HG02588 (cell line): Measurements from ENCODE around the gene R3HCC1L.
"Not testable (repeated sequence)": the region's sequence is repeated elsewhere in the genome, so short reads cannot be mapped to it uniquely, and the experiment has no call there.

Source experiments
- ATAC-seq: cut with Tn5 transposase; IDR thresholded peaks from one replicate; pipeline ENCODE4 v1.9.1; 2021; ENCODE audit warnings: mild to moderate bottlenecking, moderate library complexity; ENCODE audit not compliant: unreplicated experiment

Gene R3HCC1L

DNA sequence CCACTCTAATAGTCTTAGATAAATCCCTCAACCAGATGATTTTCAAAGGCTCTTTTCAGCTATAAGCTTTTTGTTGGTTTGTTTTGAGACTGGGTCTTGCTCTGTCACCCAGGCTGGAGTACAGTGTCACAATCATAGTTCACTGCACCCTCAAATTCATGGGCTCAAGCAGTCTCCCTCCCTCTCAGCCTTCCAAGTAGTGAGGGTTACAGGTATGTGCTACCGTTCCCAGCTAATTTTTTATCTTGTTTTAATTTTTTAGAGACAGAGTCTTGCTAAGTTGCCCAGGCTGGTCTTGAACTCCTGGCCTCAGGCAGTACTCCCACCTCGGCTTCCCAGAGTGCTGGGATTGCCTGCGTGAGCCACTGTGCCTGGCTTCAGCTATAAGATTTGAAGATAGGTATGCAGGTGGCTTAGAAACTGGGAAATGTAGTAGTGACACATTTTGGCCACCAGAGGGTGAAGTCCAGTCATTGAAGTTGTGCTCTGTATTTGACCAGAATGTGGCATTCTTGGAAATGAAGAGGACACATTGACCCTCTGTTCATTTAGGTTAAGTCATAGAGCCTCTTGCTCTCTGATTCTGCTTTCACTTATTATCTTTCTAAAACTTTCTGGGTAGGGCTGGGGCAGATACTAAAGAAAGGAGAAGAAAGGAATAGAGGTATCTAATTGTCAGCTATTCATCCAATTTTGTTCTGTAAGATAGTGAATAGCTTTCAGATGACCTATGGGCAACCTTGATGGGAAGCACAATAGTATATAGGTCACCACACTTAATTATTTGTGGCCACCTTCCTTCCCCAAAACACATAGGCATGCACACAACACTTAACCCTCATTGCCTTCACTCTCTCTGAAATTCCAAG, 36.0 kb downstream of the R3HCC1L start:
- ATAC-seq: peak; percentile 54

DNA sequence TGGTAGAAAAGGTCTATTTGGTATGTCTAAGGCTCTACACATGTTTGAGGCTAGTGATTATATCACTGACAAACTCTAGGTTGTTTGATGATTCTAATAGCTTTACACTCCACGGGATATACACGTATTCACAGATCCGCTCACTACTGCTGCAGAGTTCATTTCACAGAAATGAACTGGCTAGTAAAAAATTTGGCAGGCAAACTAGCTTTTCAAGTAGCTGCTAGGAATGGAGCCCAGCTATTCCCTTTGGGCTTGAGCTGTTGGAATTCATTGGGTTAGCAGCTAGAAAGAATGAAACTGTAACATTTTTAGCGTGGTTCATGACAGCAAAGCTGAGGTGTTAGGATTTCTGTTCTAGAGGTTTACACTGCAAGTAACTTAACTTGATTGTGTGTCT, 37.6 kb downstream of the R3HCC1L start:
- no peak for ATAC-seq

DNA sequence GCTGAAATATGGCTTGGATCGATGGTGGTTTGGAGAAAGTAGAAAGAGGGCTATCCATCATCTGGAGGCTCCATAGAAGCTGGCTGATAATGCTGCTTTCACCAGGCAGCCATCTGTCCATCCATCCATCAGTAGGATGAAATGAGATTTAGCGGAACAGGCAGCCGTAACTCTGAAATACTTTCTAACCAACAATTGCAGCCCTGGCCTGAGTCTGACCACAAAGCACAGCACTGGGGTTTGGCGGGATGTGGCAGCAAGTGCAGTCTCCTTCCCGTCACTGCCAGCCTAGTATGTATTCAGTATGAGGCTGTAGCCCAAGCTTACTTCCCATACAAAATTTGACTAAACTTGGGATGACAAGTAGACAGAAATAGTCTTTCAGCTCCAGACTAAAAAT, 38.0 kb downstream of the R3HCC1L start:
- no peak for ATAC-seq

DNA sequence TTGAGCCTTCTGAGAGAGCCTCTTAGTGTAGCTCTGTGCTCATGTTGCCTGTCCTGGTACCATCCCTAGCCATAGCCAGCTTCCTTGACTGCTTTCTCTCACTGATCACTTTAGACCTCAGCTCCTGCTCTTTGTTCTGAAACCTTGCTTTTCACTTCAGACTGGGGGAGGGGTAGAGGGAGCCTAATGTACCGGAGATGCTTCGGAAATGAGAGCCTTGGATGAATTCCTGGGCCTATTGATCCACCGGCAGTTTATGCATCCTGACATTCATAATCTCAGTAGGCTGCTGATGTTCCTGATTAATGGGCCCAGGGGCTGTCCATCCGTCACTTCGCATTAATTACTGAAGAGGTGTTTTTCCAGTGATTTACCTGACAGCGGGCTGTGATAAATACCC, 38.8 kb downstream of the R3HCC1L start:
- no peak for ATAC-seq

DNA sequence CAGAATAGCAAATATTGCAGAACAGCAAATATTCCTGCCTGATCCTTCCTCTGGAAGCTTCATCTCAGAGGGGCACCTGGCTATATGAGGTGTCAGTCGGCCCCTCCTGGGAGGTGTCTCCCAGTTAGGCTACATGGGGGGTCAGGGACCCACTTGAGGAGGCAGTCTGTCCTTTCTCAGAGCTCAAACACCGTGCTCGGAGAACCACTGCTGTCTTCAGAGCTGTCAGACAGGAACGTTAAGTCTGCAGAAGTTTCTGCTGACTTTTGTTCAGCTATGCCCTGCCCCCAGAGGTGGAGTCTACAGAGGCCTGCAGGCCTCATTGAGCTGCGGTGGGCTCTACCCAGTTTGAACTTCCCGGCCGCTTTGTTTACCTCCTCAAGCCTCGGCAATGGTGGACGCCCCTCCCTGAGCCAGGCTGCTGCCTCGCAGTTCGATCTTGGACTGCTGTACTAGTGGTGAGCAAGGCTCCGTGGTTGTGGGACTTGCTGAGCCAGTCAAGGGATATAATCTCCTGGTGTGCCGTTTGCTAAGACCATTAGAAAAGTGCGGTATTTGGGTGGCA, 48.0 kb downstream of the R3HCC1L start:
- not testable (repeated sequence) for ATAC-seq

DNA sequence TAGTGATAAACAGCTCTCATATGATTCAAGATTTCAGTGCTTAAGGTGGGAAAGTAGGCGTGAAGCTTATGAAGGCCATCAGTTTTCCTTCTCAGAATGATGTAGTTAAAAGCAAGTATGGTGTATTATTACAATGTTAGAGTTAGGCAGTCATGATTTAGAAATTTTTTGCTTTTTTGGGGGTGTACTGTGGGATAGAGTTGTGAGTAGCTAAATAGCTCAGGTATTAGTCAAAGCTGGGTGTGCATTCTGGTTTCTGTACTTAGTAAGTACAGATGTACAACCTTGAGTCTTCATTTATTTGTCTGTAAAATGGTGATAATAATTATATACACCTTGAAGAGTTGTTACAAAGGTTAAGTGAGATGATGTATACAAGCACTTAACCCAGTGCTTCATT, 52.2 kb downstream of the R3HCC1L start:
- no peak for ATAC-seq

DNA sequence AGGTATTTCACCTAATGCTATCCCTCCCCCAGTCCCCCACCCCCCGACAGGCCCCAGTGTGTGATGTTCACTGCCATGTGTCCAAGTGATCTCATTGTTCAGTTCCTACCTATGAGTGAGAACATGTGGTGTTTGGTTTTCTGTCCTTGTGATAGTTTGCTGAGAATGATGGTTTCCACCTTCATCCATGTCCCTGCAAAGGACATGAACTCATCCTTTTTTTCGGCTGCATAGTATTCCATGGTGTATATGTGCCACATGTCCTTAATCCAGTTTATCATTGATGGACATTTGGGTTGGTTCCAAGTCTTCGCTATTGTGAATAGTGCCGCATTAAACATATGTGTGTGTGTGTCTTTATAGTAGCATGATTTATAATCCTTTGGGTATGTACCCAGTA, 56.3 kb downstream of the R3HCC1L start:
- not testable (repeated sequence) for ATAC-seq

DNA sequence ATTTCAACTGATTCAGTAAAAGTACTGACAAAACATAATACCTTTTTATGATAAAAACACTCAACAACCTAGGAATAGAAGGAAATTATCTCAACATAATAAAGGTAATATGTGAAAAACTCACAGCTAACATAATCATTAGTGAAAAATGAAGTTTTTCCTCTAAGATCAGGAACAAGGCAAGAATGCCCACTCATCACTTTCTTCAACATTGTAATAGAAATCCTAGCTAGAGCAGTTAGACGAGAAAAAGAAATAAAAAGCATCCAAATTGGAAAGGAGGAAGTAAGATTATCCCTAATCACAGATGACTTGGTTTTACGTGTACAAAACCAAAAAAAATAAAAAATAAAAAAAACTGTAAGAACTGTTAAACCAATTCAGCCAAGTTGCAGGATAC, 58.6 kb downstream of the R3HCC1L start:
- ATAC-seq: no peak

DNA sequence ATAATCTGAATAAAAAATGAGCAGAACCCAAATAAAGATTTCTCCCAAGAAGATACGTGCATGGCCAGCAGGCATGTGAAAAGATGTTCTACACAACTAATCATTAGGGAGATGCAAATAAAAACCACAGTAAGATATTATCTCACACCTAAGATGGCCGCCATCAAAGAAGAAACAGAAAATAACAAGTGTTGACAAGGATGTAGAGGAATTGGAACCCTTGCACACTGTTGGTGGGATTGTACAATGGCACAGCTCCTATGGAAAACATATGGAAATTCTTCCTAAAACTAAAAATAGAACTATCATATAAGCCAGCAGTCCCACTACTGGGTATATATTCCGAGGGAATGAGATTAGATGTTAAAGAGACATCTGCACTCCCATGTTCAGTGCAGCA, 60.2 kb downstream of the R3HCC1L start:
- ATAC-seq: no peak

DNA sequence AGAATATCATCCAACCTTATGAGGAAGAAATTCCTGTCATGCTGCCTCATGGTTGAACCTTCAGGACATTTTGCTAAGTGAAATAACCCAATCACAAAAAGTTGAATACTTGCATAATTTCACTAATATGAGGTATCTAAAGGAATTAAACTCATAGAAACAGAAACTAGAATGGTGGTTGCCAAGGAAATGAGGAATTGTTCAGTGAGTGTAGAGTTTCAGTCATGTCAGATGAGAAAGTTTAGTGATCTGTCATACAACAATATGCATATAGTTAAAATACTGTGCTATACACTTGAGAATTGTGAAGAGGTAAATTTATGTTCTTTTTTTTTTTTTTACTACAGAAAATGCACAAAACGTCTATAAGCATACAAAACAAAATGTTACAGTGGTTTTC, 60.7 kb downstream of the R3HCC1L start:
- ATAC-seq: no peak

DNA sequence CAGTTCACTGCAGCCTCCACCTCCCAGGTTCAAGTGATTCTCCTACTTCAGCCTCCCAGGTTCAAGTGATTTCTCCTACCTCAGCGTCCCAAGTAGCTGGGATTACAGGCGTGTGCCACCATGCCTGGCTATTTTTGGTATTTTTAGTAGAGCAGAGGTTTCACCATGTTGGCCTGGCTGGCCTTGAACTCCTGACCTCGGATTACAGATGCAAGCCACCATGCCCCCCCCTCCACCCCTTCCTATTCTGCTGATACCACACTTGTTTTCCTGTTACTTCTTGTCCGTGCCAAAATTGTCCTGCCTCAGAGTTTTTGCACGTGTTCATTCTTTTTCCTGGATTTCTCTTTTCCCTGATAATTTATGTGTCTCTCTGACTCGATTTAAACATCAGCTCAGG, 62.5 kb downstream of the R3HCC1L start:
- ATAC-seq: no peak

DNA sequence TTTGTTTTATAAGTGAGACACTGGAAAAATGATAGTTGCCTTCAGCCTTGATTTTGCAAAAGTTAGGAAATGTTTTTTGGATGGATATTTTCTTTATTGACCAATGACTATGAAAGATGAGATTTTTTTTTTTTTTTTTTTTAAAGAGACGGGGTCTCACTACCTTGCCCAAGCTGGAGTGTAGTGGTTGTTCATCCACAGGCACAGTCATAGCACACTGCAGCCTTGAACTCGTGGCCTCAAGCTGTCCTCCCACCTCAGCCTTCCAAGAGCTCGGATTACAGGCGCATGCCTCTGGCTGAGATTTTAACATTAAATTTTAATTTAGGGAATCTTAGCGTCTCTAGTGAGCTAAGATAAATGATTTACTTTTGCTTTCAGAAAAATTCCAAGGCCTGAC, 67.3 kb downstream of the R3HCC1L start:
- ATAC-seq: no peak

DNA sequence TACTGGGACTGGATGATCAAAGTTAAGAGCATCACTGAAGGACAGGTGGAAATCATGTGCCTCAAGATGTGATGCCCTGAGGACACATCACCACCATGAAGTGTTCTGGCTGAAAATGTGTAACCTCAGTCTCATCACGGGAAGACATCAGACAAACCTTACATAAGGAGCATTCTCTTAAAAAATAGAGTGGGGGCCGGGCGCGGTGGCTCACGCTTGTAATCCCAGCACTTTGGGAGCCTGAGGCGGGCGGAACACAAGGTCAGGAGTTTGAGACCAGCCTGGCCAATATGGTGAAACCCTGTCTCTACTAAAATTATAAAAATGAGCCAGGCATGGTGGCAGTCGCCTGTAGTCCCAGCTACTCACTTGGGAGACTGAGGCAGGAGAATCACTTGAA, 67.9 kb downstream of the R3HCC1L start:
- ATAC-seq: no peak

DNA sequence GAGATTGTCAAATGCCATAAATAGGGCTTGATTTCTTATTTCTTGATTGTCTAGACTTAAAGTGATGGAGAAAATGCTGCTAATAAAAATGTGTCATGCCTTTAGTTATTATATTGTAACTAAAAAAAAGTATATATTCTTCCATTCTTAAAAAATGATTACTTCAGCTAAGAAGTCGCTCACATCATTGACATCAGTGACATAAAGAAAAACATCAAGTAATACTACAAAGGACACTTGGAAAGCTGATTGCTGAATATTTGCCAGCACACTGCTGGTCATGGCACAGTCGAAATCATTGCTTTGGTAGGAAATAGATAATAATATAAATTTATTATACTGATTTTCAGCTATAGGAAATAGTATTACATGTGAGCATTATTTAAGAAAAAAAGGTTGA, 70.9 kb downstream of the R3HCC1L start:
- ATAC-seq: no peak

DNA sequence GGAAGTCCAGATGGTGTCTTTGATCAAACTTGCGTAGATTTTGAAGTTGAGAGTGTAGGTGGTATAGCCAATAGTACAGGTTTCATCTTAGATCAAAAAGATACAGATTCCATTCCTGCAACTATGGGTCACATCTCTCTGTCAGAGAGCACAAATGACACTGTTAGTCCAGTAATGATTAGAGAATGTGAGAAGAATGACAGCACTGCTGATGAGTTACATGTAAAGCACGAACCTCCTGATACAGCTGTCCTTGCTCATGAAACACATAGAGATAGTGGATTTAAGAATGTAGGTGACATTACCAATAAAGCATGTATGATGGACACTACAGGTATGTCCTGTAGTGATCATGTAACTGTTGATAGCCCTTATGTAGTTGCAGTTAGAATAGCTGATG, 74.5 kb downstream of the R3HCC1L start:
- no peak for ATAC-seq

DNA sequence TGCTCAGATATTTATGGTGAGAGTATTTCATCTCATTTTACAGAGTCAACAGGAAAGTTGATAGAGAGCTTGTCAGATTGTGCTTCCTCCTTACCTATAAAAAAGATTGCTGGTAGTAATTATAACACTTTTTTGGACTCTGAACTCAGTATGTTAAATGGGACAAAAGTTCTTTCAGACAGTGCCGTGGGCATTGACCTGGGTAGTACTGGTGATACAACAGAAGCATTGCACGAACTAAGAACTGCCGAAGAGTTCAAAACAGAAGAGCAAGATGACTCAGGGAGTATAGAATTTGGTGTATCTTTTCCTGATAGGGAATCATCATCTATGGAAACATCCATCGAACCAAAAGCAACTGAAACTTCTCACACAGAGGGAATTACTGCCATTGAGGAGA, 75.0 kb downstream of the R3HCC1L start:
- no peak for ATAC-seq

DNA sequence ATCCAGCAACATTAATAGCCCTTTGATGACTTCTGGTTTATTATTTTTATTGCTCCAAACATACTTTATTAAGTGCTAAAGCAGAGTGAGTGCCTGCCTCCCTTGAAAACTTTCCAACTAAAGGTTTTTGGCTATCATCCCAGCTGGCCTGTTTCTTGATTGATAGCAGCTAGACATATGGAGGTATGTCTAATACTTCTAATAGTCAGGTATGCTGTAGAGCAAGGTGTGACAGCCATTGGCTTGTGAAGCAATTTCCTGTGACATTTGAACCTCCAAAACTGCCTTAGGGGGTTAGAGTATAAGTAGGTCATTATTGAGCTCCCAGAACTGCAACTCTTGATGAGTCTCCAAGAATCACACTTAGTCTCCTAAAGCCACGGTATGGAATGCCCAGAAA, 77.7 kb downstream of the R3HCC1L start:
- no peak for ATAC-seq

DNA sequence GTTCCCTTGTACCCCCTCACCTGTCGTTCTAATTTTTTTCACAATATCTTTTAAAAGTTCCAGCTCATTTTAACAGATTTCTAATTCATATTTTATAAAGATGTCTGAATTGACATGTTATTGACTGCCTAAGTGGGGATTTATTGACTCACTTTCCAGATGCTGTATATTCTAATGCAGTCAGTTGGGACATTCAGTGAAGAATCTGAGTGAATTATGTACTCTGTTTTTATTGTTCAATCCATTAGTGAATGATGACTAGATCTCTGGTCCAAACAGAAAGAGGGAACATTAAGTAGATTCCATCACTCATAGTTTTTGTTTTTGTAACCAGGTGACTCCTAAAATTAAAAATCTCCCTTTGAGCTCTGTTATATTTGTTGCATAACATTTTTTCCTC, 79.3 kb downstream of the R3HCC1L start:
- ATAC-seq: no peak

DNA sequence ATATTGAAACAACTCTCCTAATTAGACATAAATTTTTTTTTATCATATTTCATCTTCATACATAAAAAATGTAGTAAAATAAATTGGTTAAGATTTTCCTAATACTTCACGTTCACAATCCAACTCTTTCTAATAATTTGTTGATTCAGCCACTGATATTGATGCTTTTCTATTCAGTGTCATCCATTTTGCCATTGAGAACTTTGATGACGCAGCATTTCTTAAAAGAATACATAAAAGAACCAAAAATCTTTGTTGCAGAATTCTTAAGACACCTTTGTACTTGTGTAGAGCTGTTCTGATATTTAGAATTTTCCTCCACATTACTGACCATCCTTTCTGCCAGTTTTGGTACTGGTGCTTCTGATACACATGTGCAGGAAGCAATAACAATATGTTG, 80.9 kb downstream of the R3HCC1L start:
- ATAC-seq: no peak

DNA sequence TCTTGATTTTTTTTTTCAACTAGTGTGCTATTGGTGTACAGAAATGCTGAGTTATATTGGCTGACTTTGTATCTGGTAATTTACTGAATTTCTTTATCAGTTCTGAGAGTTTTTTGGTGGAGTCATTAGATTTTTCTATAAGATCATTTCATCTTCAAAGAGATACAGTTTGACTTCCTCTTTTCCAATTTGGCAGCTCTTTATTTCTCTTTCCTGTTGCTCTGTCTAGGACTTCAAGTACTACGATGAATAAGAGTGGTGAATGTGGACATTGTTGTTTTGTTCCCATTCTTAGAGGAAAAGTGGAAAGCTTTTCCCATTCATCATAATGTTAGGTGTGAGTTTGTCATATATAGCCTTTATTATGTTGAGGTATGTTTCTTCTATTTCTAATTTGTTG, 83.3 kb downstream of the R3HCC1L start:
- no peak for ATAC-seq

DNA sequence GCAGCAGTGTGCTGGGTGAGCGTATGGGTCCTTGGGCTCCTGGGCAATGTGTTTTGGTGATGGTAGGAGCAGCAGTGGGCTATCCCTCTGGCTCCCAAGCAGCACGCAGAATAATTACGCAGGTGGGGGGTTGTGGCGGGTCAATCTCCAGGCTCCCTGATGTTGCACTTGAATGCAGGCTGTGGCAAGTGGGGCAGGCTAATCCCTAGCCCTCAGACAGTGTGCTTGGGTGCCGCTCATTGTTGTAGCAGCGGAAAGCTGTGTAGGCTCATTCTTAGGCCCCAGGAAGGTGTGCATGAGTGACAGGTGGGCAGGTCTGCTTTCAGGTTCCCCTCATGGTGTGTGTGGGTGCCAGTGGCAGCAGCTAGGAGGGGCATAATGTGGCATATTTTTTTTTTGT, 89.4 kb downstream of the R3HCC1L start:
- no peak for ATAC-seq

DNA sequence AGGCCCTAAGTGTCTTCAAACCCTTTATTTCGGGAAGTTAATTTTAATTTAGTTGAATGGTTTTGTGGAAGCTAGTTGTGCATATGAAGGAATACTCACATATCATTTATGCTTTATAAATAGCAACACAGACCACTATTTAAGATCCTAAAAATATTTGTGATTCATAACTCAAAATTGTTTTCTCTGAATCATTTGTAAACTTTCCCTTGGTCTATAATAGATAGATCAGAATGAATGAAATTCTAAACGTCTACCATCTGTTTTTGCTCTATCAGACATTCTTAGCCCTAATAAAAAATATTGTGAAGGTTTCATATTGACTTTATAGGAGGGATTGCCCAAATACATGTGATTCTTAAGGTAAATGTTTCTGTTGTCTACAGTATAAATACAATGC, 90.1 kb downstream of the R3HCC1L start:
- ATAC-seq: no peak

DNA sequence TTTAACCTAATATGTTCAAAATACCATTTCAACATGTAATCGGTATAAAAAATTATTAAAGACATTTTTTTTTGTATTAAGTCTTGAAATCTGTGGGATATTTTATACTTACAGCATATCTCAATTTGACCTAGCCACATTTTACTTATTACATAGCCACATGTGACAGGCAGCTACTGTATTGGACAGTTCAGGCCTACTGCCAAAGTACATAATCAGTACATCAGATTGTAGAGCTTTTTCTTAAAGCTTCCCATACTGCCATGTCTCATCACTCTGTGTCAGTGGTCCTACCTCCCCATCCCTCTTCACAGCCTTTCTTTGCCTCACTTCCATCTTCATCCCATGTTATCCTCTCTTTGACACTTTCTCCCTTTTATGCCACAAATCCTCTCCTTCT, 90.5 kb downstream of the R3HCC1L start:
- ATAC-seq: no peak
